K562 (cell line): ENCODE data around the gene MAD2L1. TPM values are rescaled to one million over a fixed set of nuclear protein-coding genes. Genes with fewer than 3 reads are reported as not detected.
A peak's percentile ranks its signal among the peaks of the same experiment; 100 is the strongest.

Source experiments
- ATAC-seq: fragments of 200-7000 bp; cut with Tn5 transposase; 3 replicates; pipeline ENCODE4 v1.9.1; 2020; ENCODE audit warnings: moderate library complexity
- BruUV-seq: library from RNA; stranded (reverse); fragments of 400-500 nt; replicated peaks from 2 replicates; lab custom pipeline; 2021; lab: Mats Ljungman, UMichigan
- CTCF ChIA-PET: fragments of 300-600 bp; formaldehyde crosslinking; extraction: SDS; loops from one replicate; lab custom pipeline; 2021; ENCODE audit warnings: low intra/inter-chr PET ratio; lab: Yijun Ruan, JAX
- POLR2A ChIA-PET: fragments of 300-600, 350-650 bp; sonication (Branson Sonifier 250); formaldehyde crosslinking; extraction: SDS; loops from one replicate; lab custom pipeline; 2021; ENCODE audit warnings: antibody characterized with exemption, inconsistent platforms; lab: Yijun Ruan, JAX
- DNase-seq, 4 experiments: peaks; one replicate each; pipeline versions ENCODE4 v3.0.0 to v3.0.0-alpha.2; 2011 to 2018; ENCODE audit warnings: low spot score in 3 of 4, mixed read lengths in 3 of 4; ENCODE audit errors: extremely low read depth in 1 of 4
- FAIRE-seq: peaks from 2 replicates; lab custom pipeline; 2011; peaks lifted over from hg19 to GRCh38; lab: Jason Lieb, UNC
- H2AFZ ChIP-seq: 2 replicates; pipeline ENCODE4 v1.6.0; 2011; ENCODE audit warnings: low read depth, low read length, control low read depth, inconsistent platforms
- H3K27ac ChIP-seq: fragments of 200-600 bp; 3 replicates; pipeline ENCODE4 v1.8.0; 2011; ENCODE audit warnings: low read depth, mild to moderate bottlenecking, control low read depth, inconsistent platforms, low read length, moderate library complexity, mixed read lengths; ENCODE audit errors: extremely low read depth
- H3K27me3 ChIP-seq, 2 experiments: fragments of 300-600 bp in 1 of 2; 2 replicates in 1 of 2; 3 replicates in 1 of 2; pipeline versions ENCODE4 v1.6.0 to v1.8.0; 2011; ENCODE audit warnings: inconsistent platforms in 2 of 2, low read length in 2 of 2, mild to moderate bottlenecking in 1 of 2, mixed read lengths in 1 of 2, moderate library complexity in 1 of 2; ENCODE audit not compliant: control insufficient read depth in 2 of 2, insufficient read depth in 2 of 2
- H3K36me3 ChIP-seq: fragments of 300-600 bp; 3 replicates; pipeline ENCODE4 v1.8.0; 2011; ENCODE audit warnings: mild to moderate bottlenecking, low read length, inconsistent platforms; ENCODE audit not compliant: control insufficient read depth, insufficient read depth
- H3K4me1 ChIP-seq, 2 experiments: fragments of 200-600 bp in 1 of 2; replicated peaks in 1 of 2; 2 replicates in 1 of 2; 3 replicates in 1 of 2; pipeline versions ENCODE4 v1.5.1 to v1.8.0; 2011; ENCODE audit warnings: inconsistent platforms in 2 of 2, low read length in 2 of 2, mild to moderate bottlenecking in 1 of 2, mixed read lengths in 1 of 2, moderate library complexity in 1 of 2; ENCODE audit not compliant: control insufficient read depth in 2 of 2, insufficient read depth in 2 of 2
- H3K4me2 ChIP-seq: 2 replicates; pipeline ENCODE4 v1.6.1; 2011; ENCODE audit warnings: low read length, control low read depth, inconsistent platforms, mixed read lengths; ENCODE audit not compliant: insufficient read depth
- H3K4me3 ChIP-seq: fragments of 200-600 bp; sonication (generic), shearing (Covaris generic); 2 replicates; pipeline ENCODE4 v1.5.1; 2016; ENCODE audit warnings: control low read depth, inconsistent platforms
- H3K79me2 ChIP-seq: fragments of 200-600 bp; 3 replicates; pipeline ENCODE4 v1.8.0; 2011; ENCODE audit warnings: low read length, inconsistent platforms; ENCODE audit not compliant: control insufficient read depth, insufficient read depth
- H3K9ac ChIP-seq, 2 experiments: 2 replicates each; pipeline versions ENCODE4 v1.6.0 to v1.6.1; 2011; ENCODE audit warnings: low read depth in 2 of 2, low read length in 2 of 2, control low read depth in 1 of 2, inconsistent platforms in 1 of 2, mild to moderate bottlenecking in 1 of 2, mixed read lengths in 1 of 2; ENCODE audit not compliant: insufficient read depth in 1 of 2
- H3K9me1 ChIP-seq: one replicate; pipeline ENCODE4 v1.6.0; 2011; ENCODE audit warnings: inconsistent platforms, mild to moderate bottlenecking, low read length, moderate library complexity; ENCODE audit not compliant: control insufficient read depth, insufficient read depth
- H3K9me3 ChIP-seq: replicated peaks from 2 replicates; pipeline ENCODE4 v1.5.1; 2011; ENCODE audit warnings: low read depth, low read length, inconsistent platforms; ENCODE audit not compliant: control insufficient read depth, insufficient read depth
- H4K20me1 ChIP-seq: replicated peaks from 2 replicates; pipeline ENCODE4 v1.6.1; 2011; ENCODE audit warnings: low read length, inconsistent platforms, mixed read lengths; ENCODE audit not compliant: control insufficient read depth, insufficient read depth
- ATF2 ChIP-seq: sonication (generic); formaldehyde crosslinking; IDR thresholded peaks from 2 replicates; pipeline ENCODE4 v1.8.1; 2022; ENCODE audit warnings: missing genetic modification reagents
- BCOR ChIP-seq: fragments of 450-650 bp; IDR thresholded peaks from 2 replicates; pipeline ENCODE4 v1.6.1; 2016
- CTCF ChIP-seq, 3 experiments: IDR thresholded peaks in 2 of 3; conservative IDR thresholded peaks in 1 of 3; 2 replicates each; pipeline ENCODE4 v1.5.1; 2011 to 2012; ENCODE audit warnings: low read length in 3 of 3, mild to moderate bottlenecking in 3 of 3, control low read depth in 2 of 3, improper control_type of control experiment in 1 of 3, inconsistent platforms in 1 of 3, low read depth in 1 of 3, mixed read lengths in 1 of 3, moderate library complexity in 1 of 3; ENCODE audit not compliant: insufficient read depth in 2 of 3
- HEY1 ChIP-seq: fragments of 250-450 bp; sonication (Bioruptor Pico); IDR thresholded peaks from 2 replicates; pipeline ENCODE4 v1.5.0; 2020; ENCODE audit warnings: mild to moderate bottlenecking, moderate library complexity, borderline replicate concordance
- KLF6 ChIP-seq: fragments of 250-450 bp; sonication (Bioruptor Pico); IDR thresholded peaks from 2 replicates; pipeline ENCODE4 v1.4.0; 2020; ENCODE audit warnings: mild to moderate bottlenecking, moderate library complexity, borderline replicate concordance
- RAD21 ChIP-seq, 2 experiments: fragments of 250-450 bp in 1 of 2; fragments of 450-650 bp in 1 of 2; sonication (Bioruptor Pico) in 1 of 2; formaldehyde crosslinking in 1 of 2; IDR thresholded peaks in 1 of 2; conservative IDR thresholded peaks in 1 of 2; 2 replicates each; pipeline versions ENCODE4 v1.4.0 to v1.8.0; 2020 to 2022; ENCODE audit warnings: mild to moderate bottlenecking in 2 of 2, moderate library complexity in 1 of 2
- SAFB2 ChIP-seq: fragments of 200-400 bp; formaldehyde crosslinking; IDR thresholded peaks from 2 replicates; pipeline ENCODE4 v1.6.1; 2018; ENCODE audit warnings: borderline replicate concordance, low read length, low read depth, moderate library complexity; ENCODE audit not compliant: severe bottlenecking
- SMC3 ChIP-seq: conservative IDR thresholded peaks from 2 replicates; pipeline ENCODE4 v1.6.1; 2011; ENCODE audit warnings: low read depth, low read length, improper control_type of control experiment; ENCODE audit not compliant: insufficient read depth
- ZNF583 ChIP-seq: fragments of 250-450 bp; sonication (Bioruptor Pico); IDR thresholded peaks from 2 replicates; pipeline ENCODE4 v1.4.0; 2020
- ZNF778 ChIP-seq: fragments of 450-650 bp; formaldehyde crosslinking; IDR thresholded peaks from 2 replicates; pipeline ENCODE4 v1.4.0; 2020; ENCODE audit warnings: mild to moderate bottlenecking, moderate library complexity
- WGBS: fragments of 100-300 bp; shearing (Covaris generic); methylation state at CpG from one replicate; pipeline ENCODE4 v1.1.6; 2016; ENCODE audit warnings: low coverage, mixed read lengths; ENCODE audit not compliant: insufficient coverage; ENCODE audit errors: missing lambda C conversion rate; 5-methylcytosine and 5-hydroxymethylcytosine counted together
- in situ Hi-C: fragments of 300-500 bp; cut with MboI; formaldehyde crosslinking; loops from 4 replicates; pipeline ENCODE4 v1.15.0; 2018; ENCODE audit warnings: inconsistent platforms, mixed read lengths
- intact Hi-C: fragments of 100-400 bp; cut with micrococcal nuclease; formaldehyde crosslinking; loops from 2 replicates; pipeline ENCODE4 v1.14.2; 2022
- polyA plus RNA-seq, 8 experiments: library from polyadenylated mRNA; depleted of rRNA in 4 of 8; stranded (reverse) in 5 of 8; unstranded in 3 of 8; fragments of >200 nt; fragmentation: Nextera tagmentation in 2 of 8; fragmentation: Illumina TruSeq in 1 of 8; extraction: Ambion mirVana in 2 of 8; extraction: Trizol in 1 of 8; gene quantifications; 2 replicates each; pipeline versions ENCODE4 v1.2.1 to v1.2.3, GENCODE V29; 2011 to 2014; ENCODE audit warnings: inconsistent platforms in 1 of 8, missing spikeins in 1 of 8
- total RNA-seq, 7 experiments: library from RNA; depleted of rRNA in 6 of 7; stranded (reverse); fragments of >200 nt in 6 of 7; fragmentation: Illumina TruSeq in 2 of 7; extraction: Trizol in 2 of 7; gene quantifications; 2 replicates each; pipeline versions ENCODE4 v1.2.1 to v1.2.3, GENCODE V29; 2011 to 2021; ENCODE audit warnings: low replicate concordance in 1 of 7

The MAD2L1 gene
- total and polyA plus RNA-seq, 9 of the 15 experiments (the other 6 are each of a cell fraction or from before 2014, with no cell fraction given), result 75.0 to 494 (median 129) TPM

- ATAC-seq (no peak), DNase-seq (peak; percentile 19 to 79 (median 30)), FAIRE-seq (peak; percentile 59)
- Histone ChIP-seq H3K27ac (no peak overlapping the region), H3K4me1 (peaks cover 3 to 13% of the 10 kb centered on the region in 2 experiments; a peak in 3 of 5 replicates), H3K79me2 (peaks cover 31% of the 10 kb centered on the region), H3K36me3 (no peaks in the 10 kb centered on the region), H3K9me1 (no peaks in the 10 kb centered on the region), H3K9ac (no peak overlapping the region), H3K4me3 (no peak overlapping the region), H3K4me2 (no peak overlapping the region), H4K20me1 (no peaks in the 10 kb centered on the region), H2AFZ (peak overlapping the region; percentile 34; the same call in 1 of the 2 replicates), H3K27me3 (no peaks in the 10 kb centered on the region), H3K9me3 (no peaks in the 10 kb centered on the region)
- ChIA-PET CTCF (interaction anchor here (0.7 to 1.3 kb wide), 7 partner anchors 85 to 1656 kb away, joined by 3 to 5 read pairs (median 4); no protein-coding TSS in a partner anchor), POLR2A (no interaction called here)
- WGBS, result 28% methylated on average over 11 of the region's 11 CpGs
- BruUV-seq, result no TSS peak
- intact Hi-C loops, result loop anchor here (1.0 to 10.0 kb wide), 3 partner anchors 1025 to 1656 kb away; no protein-coding TSS in a partner anchor
- in situ Hi-C loops, result no loop called here
- no peak for TF ChIP-seq ZNF778
- no peak for TF ChIP-seq BCOR
- no peak for TF ChIP-seq KLF6 (CRISPR knock-in tag)
- TF ChIP-seq SMC3, result 0 out of 2 replicates have a peak, but pooled peaks have one; percentile 10
- no peak for TF ChIP-seq ZNF583
- TF ChIP-seq RAD21 (CRISPR knock-in tag; conservative IDR thresholded peaks at IDR 0.05 in 1 of 2, IDR thresholded peaks at IDR 0.05 in 1 of 2), result peak; percentile 63 to 64
- TF ChIP-seq ATF2 (CRISPR knock-in tag), result no peak
- TF ChIP-seq SAFB2, result no peak
- no peak for TF ChIP-seq HEY1 (CRISPR knock-in tag)
- TF ChIP-seq CTCF (IDR thresholded peaks at IDR 0.05 in 2 of 3, conservative IDR thresholded peaks at IDR 0.05 in 1 of 3; ENCODE audit: insufficient read depth in 2 of 3, low read depth in 1 of 3, low read length in 3 of 3), result peak; percentile 28 to 69 (median 41); a peak in 4 of 6 replicates
Measured at GRCh38 chr4:120071192-120071795, 4.6 kb upstream of the MAD2L1 start.
